Ureter (tissue), 1 donor: ENCODE measurements around the gene E2F2. TPM values are rescaled to one million over a fixed set of nuclear protein-coding genes. Genes with fewer than 3 reads are reported as not detected.

Source experiments
- DNase-seq: peaks from one replicate; pipeline ENCODE4 v3.0.0-alpha.2; 2020; ENCODE audit warnings: low spot score
- total RNA-seq: library from RNA; stranded (reverse); gene quantifications from one replicate; pipeline ENCODE4 v1.2.4, GENCODE V29; 2023
- donor health status: DM: yes; HTN: yes; CAD: no.

Gene E2F2
- total RNA-seq, 1 donor from 2014 or later: 0.52 TPM

- no peak for DNase-seq
Measured at GRCh38 chr1:23463286-23463685, 67.7 kb downstream of the E2F2 start.

GRCh38 chr1:23462766-23463165 lies 68.3 kb downstream of the E2F2 start:
- DNase-seq: no peak

GRCh38 chr1:23461050-23461449 lies 70.0 kb downstream of the E2F2 start:
- DNase-seq: no peak

GRCh38 chr1:23460519-23460918 lies 70.5 kb downstream of the E2F2 start:
- DNase-seq: no peak

- DNase-seq: no peak
Measured at GRCh38 chr1:23459338-23459757, 71.7 kb downstream of the E2F2 start.

Other genes with a start within 250 kb of the E2F2 start
- gene HNRNPR, start 186.9 kb downstream of the E2F2 start, total RNA-seq: 164 TPM
- 40.2 TPM for gene ZNF436, start 161.4 kb downstream of the E2F2 start, total RNA-seq
- 50.2 TPM for gene TCEA3, start 106.5 kb downstream of the E2F2 start, total RNA-seq
- gene ASAP3, start 47.1 kb downstream of the E2F2 start, total RNA-seq: 44.4 TPM
- 81.0 TPM for gene ID3, start 28.3 kb upstream of the E2F2 start, total RNA-seq
- 1,350 TPM for gene RPL11, start 160.6 kb upstream of the E2F2 start, total RNA-seq
- 45.6 TPM for gene ELOA, start 212.2 kb upstream of the E2F2 start, total RNA-seq
- 44.1 TPM for gene PITHD1, start 247.2 kb upstream of the E2F2 start, total RNA-seq